Calu3 (cell line): ENCODE measurements around the gene CDC25C. TPM values are rescaled to one million over a fixed set of nuclear protein-coding genes. Genes with fewer than 3 reads are reported as not detected.
A peak's percentile ranks its signal among the peaks of the same experiment; 100 is the strongest.

Experiments used
- BruUV-seq: library from RNA; stranded (reverse); fragments of 400-500 nt; replicated peaks from 2 replicates; lab custom pipeline; 2021; lab: Mats Ljungman, UMichigan
- CTCF ChIA-PET: fragments of 300-600 bp; sonication (Branson Sonifier 250); formaldehyde crosslinking; loops from one replicate; lab custom pipeline; 2022; ENCODE audit warnings: antibody characterized with exemption; lab: Charles Lee
- DNase-seq: peaks from one replicate; pipeline ENCODE4 v3.0.0; 2022
- H3K27ac Mint-ChIP-seq: one replicate; pipeline ENCODE4 v1.8.0; 2022; ENCODE audit warnings: mixed read lengths; ENCODE audit not compliant: unreplicated experiment
- H3K27me3 Mint-ChIP-seq: one replicate; pipeline ENCODE4 v1.8.0; 2022; ENCODE audit warnings: mixed read lengths; ENCODE audit not compliant: unreplicated experiment
- H3K36me3 Mint-ChIP-seq: one replicate; pipeline ENCODE4 v1.8.0; 2022; ENCODE audit warnings: mild to moderate bottlenecking, moderate library complexity, mixed read lengths; ENCODE audit not compliant: insufficient read depth, unreplicated experiment
- H3K4me1 Mint-ChIP-seq: one replicate; pipeline ENCODE4 v1.8.0; 2022; ENCODE audit warnings: mild to moderate bottlenecking, low read depth, mixed read lengths; ENCODE audit not compliant: unreplicated experiment
- H3K4me3 Mint-ChIP-seq: one replicate; pipeline ENCODE4 v1.8.0; 2022; ENCODE audit warnings: mild to moderate bottlenecking, low read depth, moderate library complexity, mixed read lengths; ENCODE audit not compliant: unreplicated experiment
- H3K9me3 Mint-ChIP-seq: one replicate; pipeline ENCODE4 v1.8.0; 2022; ENCODE audit warnings: low read depth, mixed read lengths; ENCODE audit not compliant: unreplicated experiment
- intact Hi-C: fragments of 100-400 bp; cut with micrococcal nuclease; formaldehyde crosslinking; loops from one replicate; pipeline ENCODE4 v1.10.0; 2022; ENCODE audit not compliant: unreplicated experiment
- total RNA-seq: library from RNA; stranded (reverse); gene quantifications from 2 replicates; pipeline ENCODE4 v1.2.3, GENCODE V29; 2022
- TF ChIP-seq, protein P1 (sequence below): fragments of 200-600 bp; IDR thresholded peaks from one replicate; pipeline ENCODE4 v1.8.0; 2022; ENCODE audit warnings: antibody characterized with exemption; ENCODE audit not compliant: unreplicated experiment

CDC25C gene
- total RNA-seq, 1 experiment from 2014 or later: 15.4 TPM

DNA sequence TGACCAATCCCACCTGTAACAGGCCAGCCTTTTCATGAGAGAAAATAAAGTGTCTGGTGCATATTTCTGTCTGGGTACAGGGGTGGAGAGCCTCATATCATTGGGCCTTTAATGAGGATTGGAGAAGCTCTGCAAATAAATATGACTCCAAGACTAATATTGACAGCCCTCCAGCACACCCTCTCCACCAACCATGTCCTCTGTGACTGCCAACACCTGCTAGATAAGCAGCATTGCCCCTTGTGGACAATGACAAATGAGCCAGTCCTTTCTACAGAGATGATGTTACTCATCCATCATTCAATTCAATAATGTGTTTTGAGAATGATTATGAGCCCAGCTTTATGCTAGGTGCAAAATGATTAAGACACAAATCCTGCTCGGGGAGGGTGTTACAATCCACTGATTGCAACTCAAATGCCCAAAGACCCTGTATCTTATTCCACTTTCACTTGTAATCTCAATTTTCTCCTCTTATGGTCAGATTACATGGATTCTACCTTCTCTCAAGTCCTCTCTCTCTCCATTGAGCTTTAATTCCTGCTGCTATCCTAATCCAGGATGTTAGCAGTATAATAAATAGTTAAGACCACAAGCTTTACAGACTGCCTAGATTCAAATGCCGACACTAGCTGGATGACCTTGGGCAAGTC lies 55.1 kb downstream of the CDC25C start:
- TF ChIP-seq, protein P1, sequence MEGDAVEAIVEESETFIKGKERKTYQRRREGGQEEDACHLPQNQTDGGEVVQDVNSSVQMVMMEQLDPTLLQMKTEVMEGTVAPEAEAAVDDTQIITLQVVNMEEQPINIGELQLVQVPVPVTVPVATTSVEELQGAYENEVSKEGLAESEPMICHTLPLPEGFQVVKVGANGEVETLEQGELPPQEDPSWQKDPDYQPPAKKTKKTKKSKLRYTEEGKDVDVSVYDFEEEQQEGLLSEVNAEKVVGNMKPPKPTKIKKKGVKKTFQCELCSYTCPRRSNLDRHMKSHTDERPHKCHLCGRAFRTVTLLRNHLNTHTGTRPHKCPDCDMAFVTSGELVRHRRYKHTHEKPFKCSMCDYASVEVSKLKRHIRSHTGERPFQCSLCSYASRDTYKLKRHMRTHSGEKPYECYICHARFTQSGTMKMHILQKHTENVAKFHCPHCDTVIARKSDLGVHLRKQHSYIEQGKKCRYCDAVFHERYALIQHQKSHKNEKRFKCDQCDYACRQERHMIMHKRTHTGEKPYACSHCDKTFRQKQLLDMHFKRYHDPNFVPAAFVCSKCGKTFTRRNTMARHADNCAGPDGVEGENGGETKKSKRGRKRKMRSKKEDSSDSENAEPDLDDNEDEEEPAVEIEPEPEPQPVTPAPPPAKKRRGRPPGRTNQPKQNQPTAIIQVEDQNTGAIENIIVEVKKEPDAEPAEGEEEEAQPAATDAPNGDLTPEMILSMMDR: no peak
- DNase-seq: no peak
- Mint-ChIP-seq H3K9me3 (no peaks in the 10 kb centered on the region), H3K4me1 (peaks cover 3% of the 10 kb centered on the region), H3K4me3 (no peak overlapping the region), H3K27ac (no peak overlapping the region), H3K36me3 (peaks cover 5% of the 10 kb centered on the region), H3K27me3 (peaks cover 35% of the 10 kb centered on the region)
- CTCF ChIA-PET: no interaction called here
- intact Hi-C loops: no loop called here
- no TSS peak for BruUV-seq

DNA sequence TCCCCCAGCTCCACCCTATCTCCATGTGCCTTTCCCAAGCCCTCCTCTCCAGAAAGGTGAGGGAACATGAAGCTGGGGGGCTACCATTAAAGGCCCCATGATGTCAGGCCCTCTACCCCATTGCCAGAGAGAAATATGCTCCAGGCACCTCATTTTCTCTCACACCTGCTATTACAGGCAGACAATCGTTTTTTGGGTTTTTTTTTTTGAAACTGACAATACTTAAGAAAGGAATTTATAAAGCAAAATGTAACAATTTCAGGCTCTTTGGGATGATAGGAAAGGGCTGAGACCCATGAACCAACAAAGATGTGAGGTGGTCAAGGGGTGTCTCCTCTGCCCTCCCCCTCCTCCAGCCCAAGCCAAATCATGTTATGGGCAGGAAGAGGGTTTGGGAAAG lies 55.7 kb downstream of the CDC25C start:
- Mint-ChIP-seq H3K9me3 (no peaks in the 10 kb centered on the region), H3K27ac (no peak overlapping the region), H3K4me1 (peaks cover 8% of the 10 kb centered on the region), H3K36me3 (peaks cover 5% of the 10 kb centered on the region), H3K27me3 (peaks cover 35% of the 10 kb centered on the region), H3K4me3 (no peak overlapping the region)
- DNase-seq: no peak
- BruUV-seq: no TSS peak
- intact Hi-C loops: no loop called here
- TF ChIP-seq, protein P1: no peak
- CTCF ChIA-PET: no interaction called here

DNA sequence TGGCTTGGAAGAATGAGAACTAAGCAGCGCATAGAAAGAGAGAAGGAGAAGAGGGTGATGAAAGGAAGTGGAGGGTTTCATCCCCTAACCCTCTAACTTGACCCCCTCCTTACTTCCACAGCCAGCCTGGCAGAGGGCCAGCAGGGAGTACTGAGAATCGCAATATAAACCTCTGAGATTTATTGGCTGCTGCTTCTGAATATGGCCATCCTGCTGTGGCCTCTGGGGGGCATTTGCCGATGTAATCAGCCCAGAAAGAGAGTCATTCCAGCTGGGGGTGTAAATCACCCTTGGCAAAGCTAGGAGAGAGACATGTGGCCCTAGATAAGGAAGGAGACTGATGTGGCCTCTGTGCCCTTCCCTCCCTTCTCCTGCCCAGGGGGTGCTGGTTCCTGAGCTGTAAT lies 56.2 kb downstream of the CDC25C start:
- H3K27me3 Mint-ChIP-seq: peaks cover 35% of the 10 kb centered on the region
- H3K27ac Mint-ChIP-seq: no peak overlapping the region
- H3K4me1 Mint-ChIP-seq: peaks cover 8% of the 10 kb centered on the region
- H3K9me3 Mint-ChIP-seq: no peaks in the 10 kb centered on the region
- H3K36me3 Mint-ChIP-seq: peaks cover 5% of the 10 kb centered on the region
- no peak overlapping the region for H3K4me3 Mint-ChIP-seq
- TF ChIP-seq, protein P1: no peak
- peak; percentile 2 for DNase-seq
- CTCF ChIA-PET: no interaction called here
- intact Hi-C loops: no loop called here
- BruUV-seq: no TSS peak

DNA sequence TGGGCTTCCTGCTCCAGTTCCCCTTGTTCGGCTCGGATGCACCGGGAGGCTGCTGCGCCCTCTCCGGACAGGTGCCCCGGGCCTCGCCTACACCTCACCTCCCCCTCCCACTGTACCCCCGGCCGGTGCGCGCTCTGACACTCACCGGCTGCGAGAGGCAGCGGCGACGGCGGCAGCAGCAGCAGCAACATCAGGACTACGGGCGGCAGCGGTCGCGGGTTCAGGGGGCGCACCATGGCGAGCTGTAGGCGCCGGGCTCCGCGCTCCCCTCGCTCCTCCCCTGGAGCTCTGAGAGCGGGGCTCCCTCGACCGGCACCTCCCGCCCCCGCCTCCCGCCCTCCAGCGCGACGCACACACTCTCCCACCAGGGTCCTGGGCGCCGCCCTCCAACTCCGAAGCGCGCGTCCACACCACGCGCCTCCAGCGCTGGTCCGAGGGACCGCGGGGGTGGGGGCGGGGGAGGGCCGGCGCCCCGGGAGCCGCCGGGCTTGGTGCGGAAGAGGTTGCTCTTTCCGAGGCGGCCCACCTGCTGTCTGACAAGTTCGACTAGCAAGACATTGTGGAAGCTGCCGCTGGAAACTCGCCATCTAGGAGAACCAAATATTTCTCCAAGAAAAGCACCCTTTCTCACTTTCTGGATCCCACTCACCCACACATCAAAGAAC lies 57.3 kb downstream of the CDC25C start, which contains the start of gene GFRA3:
TSS of gene GFRA3 (minus strand) at position 433 of the 665 bp plus-strand sequence. CDS start at position 236, 197 bp downstream.
- Mint-ChIP-seq H3K27me3 (peaks cover 35% of the 10 kb centered on the region), H3K9me3 (no peaks in the 10 kb centered on the region), H3K4me3 (peak within 1 kb of the TSS; percentile 56), H3K27ac (no peak within 1 kb of the TSS), H3K36me3 (peaks cover 5% of the 10 kb centered on the region), H3K4me1 (peaks cover 8% of the 10 kb centered on the region)
- TF ChIP-seq, protein P1: no peak
- DNase-seq: peak; percentile 10
- intact Hi-C loops: no loop called here
- BruUV-seq: no TSS peak
- CTCF ChIA-PET: no interaction called here
